Measurements from ENCODE around the gene EYS.

DNA sequence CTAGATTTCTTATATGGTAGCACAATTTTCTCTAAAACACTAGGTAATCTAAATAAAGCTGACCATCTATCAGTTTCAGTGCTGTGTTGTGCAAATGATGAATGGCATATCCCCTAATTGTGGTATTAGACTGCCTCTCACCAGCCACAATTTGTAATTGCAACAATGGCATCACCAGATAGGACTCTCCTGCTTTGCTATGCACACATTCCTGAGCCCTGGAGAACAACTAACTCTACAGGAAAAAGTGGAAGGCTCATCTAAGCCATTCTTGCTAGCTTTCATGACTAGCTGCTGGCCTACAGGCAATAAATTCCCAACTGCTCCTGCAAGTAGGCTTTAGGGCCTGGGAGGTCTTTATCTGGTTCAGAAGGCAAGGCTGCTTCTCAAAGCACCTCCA, 974.1 kb downstream of the EYS start:
- TF ChIP-seq EP300 (IDR thresholded peaks at IDR 0.05) (no peak), POLR2AphosphoS5 (IDR thresholded peaks at IDR 0.05) (no peak), CTCF (IDR thresholded peaks at IDR 0.05) (no peak)
